Psoas muscle (tissue), 8 donors: Measurements from ENCODE around the gene FUBP3. TPM values are rescaled to one million over a fixed set of nuclear protein-coding genes. Genes with fewer than 3 reads are reported as not detected.

Experiments
- ATAC-seq, 4 donors: fragments of 200-7000 bp; cut with Tn5 transposase; one replicate each; pipeline ENCODE4 v1.9.1; 2020; ENCODE audit warnings: moderate library complexity in 3 of 4, mild to moderate bottlenecking in 2 of 4
- DNase-seq, 2 donors: peaks; one replicate each; pipeline ENCODE4 v3.0.0-alpha.2; 2020
- H3K27ac ChIP-seq: fragments of 200-600 bp; one replicate; pipeline ENCODE4 v1.8.0; 2022
- H3K27me3 ChIP-seq, 3 donors: fragments of 200-600 bp in 1 of 3; one replicate each; pipeline versions ENCODE4 v1.6.1 to v1.8.0; 2013 to 2022; ENCODE audit warnings: low read length in 2 of 3, mild to moderate bottlenecking in 2 of 3, moderate library complexity in 1 of 3; ENCODE audit not compliant: insufficient read depth in 3 of 3
- H3K36me3 ChIP-seq, 2 donors: fragments of 200-600 bp in 1 of 2; one replicate each; pipeline versions ENCODE4 v1.6.1 to v1.8.0; 2013 to 2022; ENCODE audit warnings: low read depth in 1 of 2, mild to moderate bottlenecking in 1 of 2, moderate library complexity in 1 of 2; ENCODE audit not compliant: insufficient read depth in 1 of 2
- H3K4me1 ChIP-seq: fragments of 200-600 bp; one replicate; pipeline ENCODE4 v1.8.0; 2022
- H3K4me3 ChIP-seq: fragments of 200-600 bp; one replicate; pipeline ENCODE4 v1.8.0; 2022; ENCODE audit warnings: mild to moderate bottlenecking
- H3K9me3 ChIP-seq: fragments of 200-600 bp; one replicate; pipeline ENCODE4 v1.8.0; 2022
- WGBS, 3 donors: extraction: QIAGEN DNeasy Blood & Tissue Kit; methylation state at CpG; one replicate each; pipeline versions ENCODE4 v1.1.6 to v1.1.7; 2013; 5-methylcytosine and 5-hydroxymethylcytosine counted together
- intact Hi-C, 2 donors: fragments of 100-400 bp; cut with DNase I; formaldehyde crosslinking; loops; one replicate each; pipeline versions ENCODE4 v1.11.0 to v1.14.2; 2022
- polyA plus RNA-seq, 3 donors: library from polyadenylated mRNA; stranded (reverse); fragments of 200-250 nt; gene quantifications; one replicate each; pipeline ENCODE4 v1.2.3, GENCODE V29; 2013
- total RNA-seq, 4 donors: library from RNA; stranded (reverse); fragmentation: NEBNext Ultra II Directional in 2 of 4; extraction: Animal tissue kit (Norgen Biotek cat#: 25700) in 2 of 4; gene quantifications; one replicate each; pipeline versions ENCODE4 v1.2.1 to v1.2.4, GENCODE V29; 2021 to 2023
- TF ChIP-seq, protein P1 (sequence below): fragments of 200-600 bp; IDR thresholded peaks from one replicate; pipeline ENCODE4 v1.8.0; 2022; ENCODE audit warnings: antibody characterized with exemption
- donor health status: healthy with polysubstance abuse.
- donor health status: DM: no; HTN: no; CAD: no; lungs with moderate emphysema.
- donor health status: Bipolar disorder and iron deficiency.
- donor health status: healthy.
- donor health status: DM: yes; HTN: yes; CAD: no.
- donor health status: DM: no; HTN: no; CAD: no.
- donor health status: DM: no; HTN: no; CAD: no.
- donor health status: DM: yes; HTN: yes; CAD: no.

The FUBP3 gene
- total and polyA plus RNA-seq, 7 donors: 7.5 to 20.7 (median 16.3) TPM

DNA sequence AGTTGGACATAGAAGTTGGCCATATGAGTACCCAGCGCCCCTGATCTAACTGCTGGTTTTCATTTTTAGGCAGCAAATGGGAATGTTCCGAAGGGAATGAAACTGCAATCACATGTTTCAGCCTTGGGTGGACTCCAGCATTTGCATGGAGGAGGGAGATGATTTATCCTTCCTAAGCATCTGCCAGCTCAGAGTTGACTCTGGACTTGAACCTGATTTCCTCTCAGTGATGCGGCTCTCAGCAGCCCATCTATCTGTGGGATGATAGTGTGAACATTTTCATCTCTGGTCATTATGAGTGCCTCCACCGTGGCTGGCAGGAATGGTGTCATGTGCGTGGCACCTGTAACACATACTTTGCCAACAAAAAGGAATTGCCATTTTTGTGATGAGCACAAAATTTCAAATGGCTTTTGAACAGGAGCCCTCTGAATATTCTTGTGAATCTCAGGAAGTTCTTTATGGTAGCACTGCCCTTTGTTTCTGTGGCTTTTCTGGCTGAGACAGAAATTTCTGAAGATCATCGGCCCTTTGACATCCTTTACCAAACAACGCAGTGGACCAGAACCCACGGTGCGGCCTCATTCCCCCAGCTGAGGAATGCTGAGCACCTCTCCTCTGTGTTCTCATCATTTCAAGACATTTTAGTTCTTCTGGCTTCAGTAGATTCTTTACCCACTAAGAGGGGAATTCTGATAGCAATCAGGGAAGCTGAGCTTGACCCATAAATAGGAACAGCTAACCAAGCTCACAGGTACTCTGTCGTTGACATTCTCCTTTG, 28.5 kb downstream of the FUBP3 start:
- peaks cover 8% of the 10 kb centered on the region for H3K4me1 ChIP-seq
- H3K9me3 ChIP-seq: no peaks in the 10 kb centered on the region
- TF ChIP-seq, protein P1, sequence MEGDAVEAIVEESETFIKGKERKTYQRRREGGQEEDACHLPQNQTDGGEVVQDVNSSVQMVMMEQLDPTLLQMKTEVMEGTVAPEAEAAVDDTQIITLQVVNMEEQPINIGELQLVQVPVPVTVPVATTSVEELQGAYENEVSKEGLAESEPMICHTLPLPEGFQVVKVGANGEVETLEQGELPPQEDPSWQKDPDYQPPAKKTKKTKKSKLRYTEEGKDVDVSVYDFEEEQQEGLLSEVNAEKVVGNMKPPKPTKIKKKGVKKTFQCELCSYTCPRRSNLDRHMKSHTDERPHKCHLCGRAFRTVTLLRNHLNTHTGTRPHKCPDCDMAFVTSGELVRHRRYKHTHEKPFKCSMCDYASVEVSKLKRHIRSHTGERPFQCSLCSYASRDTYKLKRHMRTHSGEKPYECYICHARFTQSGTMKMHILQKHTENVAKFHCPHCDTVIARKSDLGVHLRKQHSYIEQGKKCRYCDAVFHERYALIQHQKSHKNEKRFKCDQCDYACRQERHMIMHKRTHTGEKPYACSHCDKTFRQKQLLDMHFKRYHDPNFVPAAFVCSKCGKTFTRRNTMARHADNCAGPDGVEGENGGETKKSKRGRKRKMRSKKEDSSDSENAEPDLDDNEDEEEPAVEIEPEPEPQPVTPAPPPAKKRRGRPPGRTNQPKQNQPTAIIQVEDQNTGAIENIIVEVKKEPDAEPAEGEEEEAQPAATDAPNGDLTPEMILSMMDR: no peak
- intact Hi-C loops: no loop called here
- H3K36me3 ChIP-seq: peaks cover 6 to 64% of the 10 kb centered on the region in 2 donors
- DNase-seq: no peak
- 65 to 75% (median 68%) methylated on average over 10 of the region's 10 CpGs for WGBS, 3 donors
- H3K27ac ChIP-seq: no peak overlapping the region
- no peaks in the 10 kb centered on the region for H3K27me3 ChIP-seq
- peak in 1 of 4 donors; percentile 56 for ATAC-seq
- no peak overlapping the region for H3K4me3 ChIP-seq

DNA sequence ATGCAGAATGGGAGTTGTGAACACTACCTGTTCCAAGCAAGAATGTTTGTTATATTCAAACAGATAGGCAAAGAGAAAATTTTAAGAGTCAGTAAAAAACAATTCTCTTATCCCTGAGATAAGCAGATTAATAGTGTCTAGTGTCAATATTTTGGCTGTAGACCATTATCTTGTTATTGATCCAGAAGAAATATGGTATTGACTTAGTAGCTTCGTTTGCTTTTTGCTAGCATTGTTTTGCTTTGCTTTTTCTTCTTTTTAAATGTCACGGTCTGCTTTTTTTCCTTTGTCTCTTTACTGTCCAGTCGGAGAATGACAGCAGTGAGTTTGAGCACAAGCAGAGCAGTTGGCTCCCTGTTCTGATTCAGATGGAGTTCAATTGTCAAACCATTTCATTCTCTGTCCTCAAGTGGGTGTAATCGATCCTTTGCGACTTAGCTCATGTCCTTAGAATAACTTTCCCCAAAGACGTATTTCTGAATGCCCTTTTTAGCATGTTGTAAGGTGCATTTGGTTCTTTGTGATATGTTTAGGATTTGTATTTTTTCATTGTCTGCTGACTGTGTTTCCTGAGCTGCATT, 29.3 kb downstream of the FUBP3 start:
- ATAC-seq: no peak
- WGBS, 3 donors: 55 to 61% (median 58%) methylated on average over 6 of the region's 6 CpGs
- intact Hi-C loops: no loop called here
- Histone ChIP-seq H3K4me3 (no peak overlapping the region), H3K27me3 (no peaks in the 10 kb centered on the region), H3K4me1 (peaks cover 8% of the 10 kb centered on the region), H3K36me3 (peaks cover 10 to 72% of the 10 kb centered on the region in 2 donors), H3K27ac (no peak overlapping the region), H3K9me3 (no peaks in the 10 kb centered on the region)
- TF ChIP-seq, protein P1: no peak
- DNase-seq: no peak

DNA sequence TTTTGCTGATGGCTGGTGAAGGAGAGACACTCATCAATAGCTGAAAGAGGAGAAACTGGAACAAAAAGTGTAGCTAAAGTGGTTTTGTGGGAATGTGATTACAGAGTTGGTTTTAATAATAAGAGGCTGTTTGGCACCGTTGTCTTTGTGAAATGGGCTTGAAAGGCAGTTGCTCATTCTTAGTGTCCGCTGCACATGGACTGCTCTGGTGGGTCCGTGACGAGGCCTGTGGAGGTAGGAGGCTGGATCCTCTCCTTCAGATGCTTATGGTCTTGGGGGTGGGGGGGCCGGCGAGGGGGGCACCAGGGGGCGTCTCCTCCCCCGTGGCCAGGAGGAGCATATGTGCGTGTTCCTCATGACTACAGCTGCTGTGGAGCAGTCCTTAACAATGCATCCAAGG, 29.8 kb downstream of the FUBP3 start:
- DNase-seq: no peak
- peaks cover 8 to 72% of the 10 kb centered on the region in 2 donors for H3K36me3 ChIP-seq
- intact Hi-C loops: no loop called here
- H3K4me3 ChIP-seq: no peak overlapping the region
- TF ChIP-seq, protein P1: no peak
- H3K9me3 ChIP-seq: no peaks in the 10 kb centered on the region
- H3K27ac ChIP-seq: no peak overlapping the region
- WGBS, 3 donors: 71 to 81% (median 71%) methylated on average over 8 to 9 of the region's 9 CpGs
- peaks cover 8% of the 10 kb centered on the region for H3K4me1 ChIP-seq
- no peak for ATAC-seq
- no peaks in the 10 kb centered on the region for H3K27me3 ChIP-seq

DNA sequence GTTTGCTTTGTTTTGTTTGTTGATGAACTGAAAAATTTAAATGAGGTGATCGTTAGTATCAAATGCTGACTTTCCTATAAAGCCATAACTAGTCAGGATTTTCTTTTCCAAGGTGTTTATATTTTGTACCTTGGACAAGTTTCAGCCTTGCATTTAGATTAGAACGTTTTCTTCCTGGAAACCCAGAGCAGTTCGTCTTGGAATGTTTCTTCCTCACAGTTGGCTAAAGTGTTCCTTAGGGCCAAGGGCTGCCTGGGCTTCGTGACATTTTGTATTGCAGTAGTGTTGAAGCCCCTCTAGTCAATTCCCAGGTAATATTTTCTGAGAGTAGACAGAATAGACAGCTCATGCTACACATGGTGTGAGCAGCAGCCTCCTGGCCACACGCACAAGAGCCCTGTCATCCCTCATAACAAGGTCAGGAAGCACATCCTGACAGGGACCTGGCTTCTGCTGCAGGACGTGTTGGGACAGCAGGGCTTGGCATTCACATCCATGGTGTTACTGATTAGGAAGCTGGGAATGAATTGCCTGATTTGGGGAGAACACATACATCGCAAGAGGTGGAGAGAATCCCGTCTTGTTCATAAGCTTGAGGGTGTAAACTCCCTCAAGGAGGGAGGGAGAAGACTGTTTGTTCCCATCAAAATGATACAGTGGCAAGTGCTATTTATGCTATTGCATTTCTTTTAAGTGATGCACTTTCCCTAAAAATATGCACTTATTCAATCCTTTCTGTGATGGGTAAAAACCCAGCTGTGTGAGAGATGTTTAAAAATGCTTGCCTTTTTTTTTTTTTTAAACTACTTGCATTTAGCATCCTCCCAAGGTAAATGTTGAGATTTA, 31.7 kb downstream of the FUBP3 start:
- Histone ChIP-seq H3K4me1 (peaks cover 8% of the 10 kb centered on the region), H3K9me3 (no peaks in the 10 kb centered on the region), H3K27me3 (no peaks in the 10 kb centered on the region), H3K4me3 (no peak overlapping the region), H3K27ac (no peak overlapping the region), H3K36me3 (peaks cover 11 to 77% of the 10 kb centered on the region in 2 donors)
- ATAC-seq (no peak), DNase-seq (no peak)
- TF ChIP-seq, protein P1: no peak
- 76 to 82% (median 82%) methylated on average over 8 of the region's 8 CpGs for WGBS, 3 donors
- intact Hi-C loops: loop anchor here in 1 of 2 donors (10.0 kb wide), 1 partner anchor 264 kb away; no protein-coding TSS in a partner anchor
